NCI-H226 (cell line): Measurements from ENCODE around the gene IGSF9B.
A peak's percentile ranks its signal among the peaks of the same experiment; 100 is the strongest.

ENCODE experiments used
- DNase-seq: peaks from one replicate; pipeline ENCODE4 v3.0.0-alpha.2; 2015

IGSF9B gene

DNA sequence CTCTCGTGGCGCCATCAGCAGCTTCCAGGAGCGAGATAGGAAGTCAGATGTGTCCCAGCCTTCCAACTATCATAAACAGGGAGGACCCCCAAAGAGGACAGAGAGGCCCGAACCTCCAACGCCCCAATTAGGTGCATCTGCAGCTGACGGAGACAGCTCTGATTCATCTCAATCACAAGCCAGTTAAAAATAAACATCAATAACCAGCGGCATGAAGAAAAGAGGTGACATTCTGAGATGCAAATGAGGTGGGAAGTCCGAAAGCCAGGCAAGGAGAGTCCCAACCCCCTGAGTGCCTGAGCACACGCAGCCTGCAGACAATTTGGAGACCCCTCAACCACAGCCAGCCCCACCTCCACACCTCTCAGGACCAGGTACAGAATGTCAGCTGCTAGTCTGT, 28.1 kb upstream of the IGSF9B start:
- no peak for DNase-seq

DNA sequence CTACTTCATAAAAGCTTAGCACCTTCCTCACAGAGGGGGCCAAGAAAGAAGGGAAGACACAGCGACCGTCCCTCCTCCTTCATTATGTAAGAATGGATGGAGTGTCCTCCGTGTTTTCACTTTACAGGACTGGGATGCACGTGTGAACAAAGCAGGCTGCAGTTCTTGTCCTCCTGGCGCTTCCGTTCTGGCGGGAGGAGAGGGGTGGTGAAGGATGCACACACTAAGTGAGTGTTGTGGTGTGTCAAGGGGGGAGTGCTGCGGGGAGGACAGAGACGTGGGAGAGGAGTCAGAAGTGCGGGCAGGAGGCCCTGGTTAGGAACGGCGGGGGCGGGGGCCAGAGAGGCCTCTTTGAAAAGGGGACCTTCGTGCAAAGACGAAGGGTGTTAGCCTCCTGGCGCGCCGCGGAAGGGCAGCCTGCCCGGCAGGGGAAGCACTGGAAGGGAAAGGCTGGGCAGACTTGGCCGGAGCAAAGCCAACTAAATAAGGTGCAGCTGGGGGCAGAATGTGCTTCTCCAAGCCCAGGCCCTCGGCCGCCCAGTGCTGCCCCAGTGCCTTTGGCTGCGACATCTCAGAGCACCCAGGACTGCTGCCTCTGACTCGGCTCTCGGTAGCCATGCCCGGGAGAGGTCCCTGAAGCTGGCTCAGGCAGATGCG, 27.0 kb upstream of the IGSF9B start:
- no peak for DNase-seq

DNA sequence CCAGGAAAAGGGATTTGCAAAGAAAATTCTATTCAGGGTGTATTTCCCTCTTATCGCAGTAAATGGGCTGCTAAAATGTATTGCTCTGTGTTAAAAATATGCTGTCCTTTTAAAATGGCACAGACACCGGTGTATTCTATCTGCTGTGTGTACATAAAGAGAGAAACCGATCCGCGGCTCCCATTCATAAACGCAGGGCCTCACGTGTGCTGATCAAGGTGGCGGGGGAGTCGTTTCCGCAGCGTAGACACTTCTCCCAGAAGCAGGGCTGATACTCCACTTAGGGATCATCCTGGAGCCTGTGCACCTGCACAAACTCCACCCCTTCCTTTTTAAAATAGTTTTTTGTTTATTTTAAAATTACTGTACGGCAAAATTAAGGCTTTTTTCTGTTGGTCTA, 26.1 kb upstream of the IGSF9B start:
- DNase-seq, result no peak

DNA sequence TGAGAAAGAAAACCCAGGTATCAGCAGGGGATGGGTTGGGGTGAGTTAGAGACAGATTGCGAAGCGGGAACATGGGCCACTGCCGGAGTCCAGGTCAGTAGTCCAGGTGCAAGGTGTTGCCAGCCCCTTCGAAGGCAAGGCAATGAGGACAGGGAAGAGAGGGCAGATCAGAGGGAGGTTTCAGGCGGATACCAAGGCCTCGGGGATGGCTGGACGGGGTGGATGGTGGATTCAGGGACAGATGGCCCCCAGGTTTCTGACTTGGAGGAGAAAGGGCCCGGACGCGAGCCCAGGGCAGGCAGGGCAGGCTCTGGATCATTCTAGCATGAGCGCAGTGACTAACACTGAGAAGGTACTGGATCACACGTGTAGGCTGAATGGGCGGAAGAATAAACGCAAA, 25.4 kb upstream of the IGSF9B start:
- no peak for DNase-seq

DNA sequence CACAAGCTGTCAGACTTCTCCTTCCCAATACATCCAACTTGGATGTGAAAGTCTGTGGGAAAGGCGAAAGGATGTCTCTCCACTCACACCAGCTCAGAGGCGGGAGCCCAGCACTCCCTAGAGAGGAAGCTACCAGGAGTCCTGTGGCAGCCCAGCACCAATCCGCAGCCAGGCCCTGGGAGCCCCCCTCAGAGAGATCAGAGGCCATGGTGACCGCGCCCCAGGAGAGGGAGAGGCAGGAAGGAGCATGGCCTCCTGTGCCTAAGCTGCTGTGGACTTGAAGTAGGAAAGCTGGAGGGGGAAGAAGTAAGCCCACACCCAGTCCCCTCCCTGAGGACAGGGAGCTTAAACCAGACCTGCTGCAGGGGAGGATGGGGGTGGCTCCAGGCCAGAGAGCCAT, 24.4 kb upstream of the IGSF9B start:
- DNase-seq, result no peak

DNA sequence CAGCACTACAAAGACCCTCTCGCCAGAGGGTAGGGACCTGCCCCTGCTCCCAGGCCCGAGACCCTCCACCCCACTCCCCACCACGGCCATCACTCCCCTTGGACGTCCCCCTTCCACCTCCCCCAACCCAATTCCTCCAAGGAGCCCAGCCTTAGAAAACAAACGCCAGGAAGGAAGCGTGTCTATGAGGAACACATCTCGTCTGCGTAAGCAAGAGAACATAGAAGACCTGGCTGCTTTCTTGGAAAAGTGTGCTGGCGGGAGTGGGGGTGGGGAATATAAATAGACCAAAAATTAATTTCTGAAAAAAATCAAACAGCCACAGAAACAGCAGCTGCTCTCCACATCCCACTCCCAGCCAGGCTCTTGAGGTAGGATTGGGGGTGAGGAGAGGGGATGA, 23.9 kb upstream of the IGSF9B start:
- DNase-seq, result no peak

DNA sequence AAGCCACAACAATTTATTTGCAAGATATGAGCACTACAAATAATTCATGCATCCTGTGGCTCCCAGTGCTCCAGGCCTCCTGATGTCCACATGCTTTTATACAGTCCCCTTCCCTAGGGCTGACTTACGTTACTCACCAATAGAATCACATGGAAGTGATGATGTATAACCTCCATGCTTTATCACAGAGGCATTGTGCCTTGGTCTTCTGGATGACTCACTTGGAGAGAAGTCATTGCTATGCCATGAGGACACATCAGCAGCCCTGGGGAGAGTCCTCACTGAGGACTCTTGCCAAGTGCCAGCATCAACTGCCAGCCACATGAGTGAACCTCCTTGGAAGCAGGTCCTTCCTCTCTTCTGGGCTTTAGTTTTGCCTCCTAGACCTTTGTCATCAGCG, 22.0 kb upstream of the IGSF9B start:
- DNase-seq, result no peak

DNA sequence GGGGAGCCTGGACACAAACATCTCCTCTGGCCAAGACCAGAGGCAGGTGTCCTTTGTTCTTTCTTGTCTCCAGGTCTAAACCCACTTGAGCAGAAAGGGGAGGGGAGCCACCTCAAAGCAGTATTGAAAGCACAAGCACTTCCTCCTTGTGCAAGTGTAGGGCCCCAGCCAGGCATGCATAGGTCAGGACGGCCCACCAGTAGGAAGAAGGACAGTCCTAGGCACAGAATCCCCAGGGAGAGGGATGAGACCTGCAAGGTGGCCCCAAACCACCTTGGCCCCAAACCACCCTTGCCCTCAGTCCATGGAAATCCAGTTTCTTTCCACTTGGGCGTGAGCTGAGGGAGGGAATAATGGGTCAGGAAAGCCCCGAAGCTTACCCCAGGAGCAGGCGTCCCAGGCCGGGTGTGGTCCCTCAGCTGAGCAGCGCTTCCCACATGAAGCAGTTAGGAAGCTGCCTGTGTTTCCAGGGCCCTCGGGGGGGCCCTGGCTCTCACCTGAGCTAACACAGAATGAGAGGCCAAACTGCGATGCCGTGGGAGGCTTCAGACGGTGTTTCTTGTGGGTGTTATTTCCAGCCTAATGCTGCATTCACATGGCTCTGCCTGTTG, 20.4 kb upstream of the IGSF9B start:
- DNase-seq, result no peak

DNA sequence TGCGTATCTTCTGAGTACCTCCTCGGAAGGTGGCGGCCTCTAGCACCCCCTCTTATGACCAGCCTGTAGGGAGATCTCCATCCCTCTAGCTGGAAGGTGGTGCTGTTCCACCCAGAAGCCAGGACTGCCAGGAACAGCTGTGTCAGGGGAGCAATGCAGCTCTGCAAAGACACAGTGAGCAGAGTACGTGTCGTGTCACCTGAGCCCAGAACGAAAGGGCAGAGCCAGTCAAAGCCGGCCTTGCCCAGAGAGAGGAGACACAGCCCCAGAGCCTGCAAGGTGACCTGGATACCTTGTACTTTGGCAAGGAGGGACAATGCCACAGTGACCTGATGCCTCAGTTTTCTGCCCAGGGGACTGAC, 18.7 kb upstream of the IGSF9B start:
- DNase-seq, result no peak

DNA sequence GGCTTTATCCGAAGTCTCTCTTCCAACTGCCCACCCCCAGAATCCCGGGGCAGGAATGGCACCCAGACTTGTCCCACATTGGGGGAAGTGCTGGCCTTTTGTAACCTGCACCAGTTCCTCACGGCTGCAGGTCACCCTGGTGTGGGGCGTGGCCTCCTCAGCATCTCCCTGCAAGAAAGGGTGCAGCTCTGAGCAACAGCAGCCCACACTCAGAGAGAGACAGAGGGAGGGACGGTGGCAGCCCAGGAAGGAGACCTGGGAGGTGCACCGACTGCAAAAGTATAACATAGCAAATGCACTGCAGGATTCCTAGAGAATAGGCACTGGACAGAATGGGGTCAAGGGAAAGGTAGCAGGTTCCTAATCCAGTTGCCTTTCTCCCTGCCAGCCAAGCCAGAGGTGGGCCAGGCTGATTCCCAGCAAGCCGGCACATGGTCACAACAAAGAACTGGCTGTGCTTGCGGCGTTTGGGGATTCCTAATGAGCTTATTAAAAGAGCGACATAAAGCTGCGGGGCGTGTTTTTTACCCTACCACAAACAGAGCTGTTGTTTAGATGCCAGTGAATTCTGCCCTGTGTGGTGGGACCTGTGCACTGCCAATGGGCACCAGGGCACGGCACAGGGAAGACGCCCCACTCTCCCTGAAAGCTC, 18.2 kb upstream of the IGSF9B start:
- no peak for DNase-seq

DNA sequence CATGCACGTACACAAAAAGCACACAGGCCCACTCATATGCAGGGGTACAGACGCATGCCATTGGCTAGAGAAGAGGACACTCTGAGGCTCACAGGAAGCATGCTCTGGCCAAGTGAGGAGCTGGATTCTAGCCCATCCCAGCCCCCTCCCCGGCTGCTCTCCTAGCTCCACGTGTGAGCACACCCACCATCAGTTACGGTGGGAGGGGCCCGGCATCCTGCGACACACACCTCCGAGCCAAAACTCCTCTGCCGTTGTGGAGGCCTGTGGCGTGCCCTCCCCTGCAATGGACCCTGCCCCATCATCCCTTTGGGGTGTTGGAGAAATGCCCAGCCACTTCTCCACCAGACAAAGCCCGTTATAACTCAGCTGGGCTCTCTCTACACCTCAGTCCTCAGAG, 15.1 kb upstream of the IGSF9B start:
- DNase-seq, result no peak

DNA sequence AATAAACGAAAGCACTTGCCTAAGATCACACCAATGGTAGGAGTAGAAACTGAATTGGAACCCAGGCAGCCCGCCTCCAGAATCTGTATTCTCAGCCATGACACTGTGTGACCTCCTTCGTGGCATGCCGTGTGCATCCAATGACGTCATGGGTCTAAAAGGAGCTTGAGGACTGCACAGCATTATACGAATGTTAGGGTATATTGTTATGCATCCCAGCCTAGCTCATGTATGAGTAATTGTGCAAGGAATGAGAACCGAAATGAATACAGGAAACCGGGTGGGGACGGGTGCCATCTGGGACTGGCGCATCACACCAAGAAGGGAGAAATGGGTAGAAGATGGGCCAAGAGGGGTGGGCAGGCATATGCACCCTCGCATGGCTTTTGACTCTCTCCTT, 12.3 kb upstream of the IGSF9B start:
- no peak for DNase-seq

DNA sequence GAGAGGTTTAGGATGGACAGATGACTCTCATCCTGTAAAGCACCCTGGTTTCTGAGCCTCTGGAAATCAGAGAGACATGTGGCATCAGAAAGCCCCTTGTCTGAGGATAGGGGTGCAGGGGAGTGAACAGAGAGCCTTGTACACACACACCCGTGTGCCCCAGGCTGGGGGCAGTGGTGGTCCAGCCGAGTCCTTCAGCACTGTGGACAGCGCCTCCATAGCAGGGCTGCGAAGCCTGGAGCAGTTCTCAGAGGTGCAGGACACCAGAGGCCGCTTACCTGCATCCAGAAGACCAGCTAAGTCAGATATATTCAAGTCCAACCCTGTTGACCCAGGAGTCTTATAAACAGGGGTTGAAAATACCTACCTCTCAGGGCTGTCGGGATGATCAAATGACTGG, 11.5 kb upstream of the IGSF9B start:
- DNase-seq, result no peak

DNA sequence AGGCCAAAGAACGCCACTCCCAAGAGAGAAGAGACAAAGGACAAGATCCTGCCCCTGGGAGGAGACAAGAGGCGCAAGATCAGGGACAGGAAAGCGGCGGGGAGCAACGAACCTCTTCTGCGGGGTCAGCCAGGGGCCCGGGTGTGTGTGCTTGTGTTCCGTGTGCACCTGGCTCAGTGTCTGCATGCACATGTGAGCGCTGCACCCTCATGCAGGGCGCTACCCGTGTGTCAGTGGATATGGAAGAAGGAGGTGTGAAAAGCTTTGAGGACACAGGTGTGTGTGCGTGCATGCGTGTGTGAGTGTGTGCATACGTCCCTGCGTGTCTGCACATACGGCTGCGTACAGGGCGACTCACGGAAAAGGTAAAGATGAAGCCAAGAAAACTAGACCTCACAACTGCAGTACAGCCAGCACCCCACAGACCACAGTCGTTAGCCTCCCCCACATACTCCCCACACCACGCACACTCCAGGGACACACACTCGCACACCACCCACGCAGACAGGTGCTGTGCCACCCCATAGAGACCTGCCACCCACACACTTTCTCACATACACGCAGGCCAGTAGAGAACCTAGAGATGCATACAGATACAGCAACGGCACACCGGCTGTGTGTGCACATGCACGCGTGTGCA, 11.0 kb upstream of the IGSF9B start:
- DNase-seq, result no peak

DNA sequence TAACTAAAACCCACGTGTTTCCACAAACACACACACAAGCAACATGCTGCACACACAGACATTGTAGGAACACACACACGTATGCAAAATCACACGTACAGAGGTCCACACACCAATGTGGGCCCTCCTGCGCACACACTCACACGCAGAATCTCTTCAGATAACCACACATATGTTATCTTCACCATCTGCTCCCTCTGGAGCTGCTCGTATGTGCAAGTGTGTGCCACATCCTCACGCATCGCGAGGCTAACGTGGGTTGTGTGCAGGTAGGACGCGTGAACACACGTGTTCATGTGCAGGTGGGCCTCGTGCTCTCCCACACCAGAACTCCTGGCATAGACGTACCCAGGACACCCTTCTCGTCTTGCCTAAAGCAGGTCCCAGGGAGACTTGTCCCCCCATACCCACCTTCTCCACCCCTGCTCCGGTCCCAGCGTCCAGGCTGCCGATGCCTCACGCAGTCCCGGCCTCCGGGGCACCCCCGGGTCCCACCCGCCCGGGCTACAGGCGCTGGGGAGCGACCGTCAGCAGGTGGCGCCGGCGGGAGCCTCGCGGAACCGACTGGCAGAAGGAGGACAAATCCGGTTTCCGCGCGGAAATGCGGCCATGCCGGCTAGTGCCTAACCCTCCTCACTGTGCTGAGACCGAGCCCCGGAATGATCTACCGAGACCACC, 10.3 kb upstream of the IGSF9B start:
- DNase-seq, result no peak

DNA sequence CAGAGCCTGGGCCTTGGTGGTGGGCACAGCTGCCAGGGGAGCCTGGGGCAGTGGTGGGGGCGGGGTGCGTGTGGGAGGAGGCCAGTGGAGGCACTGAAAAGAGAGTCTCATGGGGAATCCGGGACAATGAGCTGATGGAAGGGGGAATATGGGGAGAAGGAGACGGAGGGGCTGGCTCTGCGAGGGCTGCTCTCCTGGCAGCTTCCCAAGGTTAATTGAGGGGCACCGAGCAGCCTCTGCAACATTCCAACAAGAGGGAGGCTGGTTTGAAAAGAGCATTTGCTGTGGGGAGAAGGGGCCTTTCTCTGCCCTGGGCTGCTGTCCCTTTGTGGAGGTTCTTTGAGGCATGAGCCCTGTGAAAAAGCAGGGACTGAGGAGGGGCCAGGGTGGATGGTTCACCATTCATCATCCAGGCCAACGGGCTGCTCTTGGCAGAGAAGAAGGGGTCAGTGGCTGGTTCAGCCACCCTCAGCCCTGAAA, 9.4 kb upstream of the IGSF9B start:
- DNase-seq, result no peak

DNA sequence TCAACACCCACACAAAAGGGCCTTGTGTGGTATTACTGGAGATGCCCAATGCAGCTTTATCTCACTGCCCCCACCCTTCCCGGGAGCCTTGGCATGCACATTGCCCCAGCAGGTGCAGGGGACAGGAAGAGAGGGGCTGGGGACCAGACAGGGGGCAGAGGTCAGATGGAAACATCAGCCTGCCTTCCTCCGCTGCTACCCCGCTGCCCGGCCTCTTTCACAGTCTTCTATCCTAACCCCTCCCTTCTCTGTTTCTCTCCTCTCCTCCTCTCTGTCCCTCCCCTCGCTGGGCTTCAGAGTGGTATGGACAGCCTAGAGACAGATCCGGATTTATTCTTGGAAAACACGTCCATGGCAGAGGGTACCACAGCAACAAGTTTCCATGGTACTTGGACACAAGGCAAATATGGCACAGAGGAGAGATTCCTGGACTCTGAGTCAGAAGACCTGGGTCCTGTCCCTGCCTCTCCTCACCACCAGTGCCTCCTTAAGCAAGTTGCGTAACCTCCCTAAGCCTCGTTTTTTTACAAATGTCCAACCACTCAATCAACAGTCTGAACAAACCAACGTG, 8.3 kb upstream of the IGSF9B start:
- peak; percentile 80 for DNase-seq

DNA sequence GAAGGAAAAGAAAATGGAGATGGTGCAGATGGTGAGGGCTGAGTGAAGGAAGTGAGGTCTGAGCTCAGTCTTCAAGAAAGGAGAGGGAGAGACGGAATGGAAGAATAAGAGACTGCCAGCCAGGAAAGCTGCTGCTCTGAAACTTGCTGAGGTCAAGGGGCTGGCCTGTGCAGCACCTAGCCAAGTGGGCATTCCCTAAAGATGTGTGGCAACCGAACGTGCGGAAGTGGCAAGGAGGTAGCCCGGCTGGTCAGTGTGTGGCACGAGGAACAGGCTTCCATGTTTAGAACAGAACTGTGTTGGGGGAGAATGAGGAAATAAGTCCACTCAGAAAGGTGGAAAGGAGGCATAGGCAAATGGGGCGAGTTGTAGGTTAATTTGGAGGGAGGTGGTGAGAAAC, 7.6 kb upstream of the IGSF9B start:
- no peak for DNase-seq

DNA sequence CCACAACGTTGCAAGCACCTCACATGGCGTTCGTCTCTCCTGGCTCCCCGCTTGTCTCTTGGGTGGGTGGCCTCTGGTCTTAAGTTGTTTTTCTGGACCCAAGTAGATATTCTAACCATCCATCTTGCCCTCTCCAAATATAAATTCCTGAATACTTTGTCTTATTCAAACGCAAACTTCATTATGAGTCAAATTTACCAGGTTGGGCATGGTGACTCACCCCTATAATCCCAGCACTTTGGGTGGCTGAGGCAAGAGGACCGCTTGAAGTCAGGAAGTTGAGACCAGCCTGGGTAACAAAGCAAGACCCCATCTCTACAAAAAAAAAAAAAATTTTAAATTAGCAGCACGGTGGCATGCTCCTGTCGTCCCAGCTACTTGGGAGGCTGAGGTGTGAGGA, 5.1 kb upstream of the IGSF9B start:
- DNase-seq, result no peak

DNA sequence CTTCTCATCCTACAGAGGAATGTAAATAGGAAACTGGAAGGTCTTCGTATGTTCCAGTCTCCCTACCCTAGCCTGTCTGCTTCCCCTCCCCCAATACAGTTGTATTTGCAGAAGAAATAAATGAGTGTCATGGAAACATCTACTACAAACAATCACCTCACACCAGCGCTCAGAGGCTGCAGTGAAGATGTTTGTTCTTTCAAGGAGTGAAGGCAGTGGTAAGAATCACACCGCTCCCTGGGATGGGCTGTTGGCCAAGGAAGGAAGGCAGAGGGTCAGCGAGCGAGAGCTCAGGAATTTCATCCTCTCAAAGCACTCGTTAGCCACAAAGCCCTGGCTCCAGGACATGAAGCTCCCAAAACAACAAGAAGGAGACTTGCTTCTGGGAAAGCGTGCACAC, 1.1 kb upstream of the IGSF9B start:
- DNase-seq, result no peak

DNA sequence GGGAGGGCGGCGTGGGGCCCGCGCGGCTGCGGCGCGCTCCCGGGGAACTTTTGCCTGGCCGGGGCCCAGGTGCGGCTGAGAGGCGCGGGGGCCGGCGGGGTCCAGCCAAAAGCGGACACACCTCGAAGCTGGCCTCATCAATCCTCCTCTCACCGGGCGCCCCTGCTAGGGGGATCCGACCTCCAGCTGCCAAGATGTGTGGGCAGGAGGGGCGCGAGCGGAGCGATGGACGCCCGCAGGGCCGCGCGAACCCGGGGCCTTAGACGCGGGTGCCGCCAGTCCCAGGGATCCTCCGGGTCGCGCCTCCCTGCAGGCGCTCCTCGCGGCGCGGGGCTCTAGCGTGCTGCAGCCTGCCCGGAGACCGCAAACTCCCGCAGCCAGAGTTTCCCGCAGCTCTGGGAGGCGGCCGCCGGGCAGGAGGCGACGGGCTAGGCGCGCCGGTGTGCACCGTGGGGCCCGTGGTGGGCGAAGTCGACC, 785 bp downstream of the IGSF9B start:
- DNase-seq, result no peak

DNA sequence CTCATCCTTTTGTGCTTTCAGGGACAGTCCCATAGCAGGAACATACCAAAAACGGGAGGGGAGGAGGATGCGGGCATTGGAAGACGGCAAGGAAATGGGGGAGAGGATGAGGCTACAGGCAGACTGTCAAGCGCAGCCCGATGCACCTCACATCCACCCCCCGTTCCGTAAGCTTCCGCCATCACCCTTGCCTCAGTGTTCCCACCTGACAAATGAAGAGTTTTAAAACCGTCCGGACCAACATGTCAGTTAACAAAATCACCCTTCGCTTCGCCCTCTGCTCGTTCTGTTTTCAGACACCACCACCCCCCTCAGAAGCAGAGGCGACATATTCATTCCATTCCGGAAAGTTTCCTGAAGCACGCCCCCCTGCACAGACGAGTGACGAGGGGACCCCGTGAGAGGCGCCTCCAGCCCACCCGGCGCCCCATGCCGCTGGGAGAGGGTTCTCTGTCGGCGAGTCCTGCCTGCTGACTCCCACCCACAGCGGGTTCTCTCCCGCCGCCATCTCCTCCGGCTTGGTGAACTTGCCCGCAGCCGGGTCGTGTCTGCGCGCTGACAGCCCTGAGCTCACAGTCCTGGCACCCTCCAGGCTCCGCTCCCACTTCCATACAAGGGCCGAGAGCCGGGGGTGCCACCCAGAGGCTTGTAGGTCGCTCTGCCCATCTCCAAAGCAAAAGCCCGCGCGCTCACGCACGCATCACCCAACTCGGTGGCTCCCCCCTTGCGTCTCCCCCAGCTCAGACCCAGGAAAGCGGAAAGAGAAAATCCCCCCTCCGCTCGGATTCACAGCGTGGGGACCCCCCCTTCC, 1.5 kb downstream of the IGSF9B start:
- DNase-seq, result no peak
